Measurements from ENCODE around the gene ISM1.

The ISM1 gene

DNA sequence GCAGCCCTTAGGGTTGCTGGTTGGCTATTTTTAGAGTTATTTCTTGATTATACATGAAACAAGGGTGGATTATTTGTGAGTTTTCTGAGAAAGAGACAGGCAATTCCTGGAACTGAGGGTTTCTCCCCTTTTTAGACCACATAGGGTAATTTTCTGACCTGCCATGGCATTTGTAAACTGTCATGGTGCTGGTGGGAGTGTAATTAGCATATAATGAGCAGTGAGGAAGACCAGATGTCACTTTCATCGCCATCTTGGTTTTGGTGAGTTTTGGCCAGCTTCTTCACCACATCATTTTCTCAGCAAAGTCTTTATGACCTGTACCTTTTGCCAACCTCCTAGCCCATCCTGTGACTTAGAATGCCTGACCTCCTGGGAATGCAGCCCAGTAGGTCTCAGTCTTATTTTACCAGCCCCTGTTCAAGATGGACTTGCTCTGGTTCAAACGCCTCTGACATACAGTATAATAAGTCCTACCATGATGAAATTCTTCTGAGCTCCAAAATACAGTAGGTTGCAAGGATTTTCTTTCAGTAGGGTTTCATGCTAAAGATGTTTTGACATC, 117.1 kb downstream of the ISM1 start:
- Histone ChIP-seq H3K9ac (ENCODE audit: low read depth, low read length) (no peak overlapping the region), H3K4me2 (ENCODE audit: insufficient read depth, low read length) (no peak overlapping the region), H4K20me1 (ENCODE audit: insufficient read depth, low read length) (no peaks in the 10 kb centered on the region), H3K36me3 (ENCODE audit: insufficient read depth, low read length) (no peaks in the 10 kb centered on the region), H2AFZ (ENCODE audit: low read depth, low read length) (no peak overlapping the region), H3K9me3 (ENCODE audit: insufficient read depth, low read length, severe bottlenecking) (no peaks in the 10 kb centered on the region), H3K27me3 (ENCODE audit: insufficient read depth, low read length, poor library complexity) (no peaks in the 10 kb centered on the region), H3K27ac (ENCODE audit: low read length) (no peak overlapping the region), H3K4me1 (ENCODE audit: insufficient read depth, low read length) (peaks cover 25% of the 10 kb centered on the region), H3K79me2 (ENCODE audit: insufficient read depth, low read length) (no peaks in the 10 kb centered on the region), H3K4me3 (ENCODE audit: low read depth in 1 of 2, low read length in 2 of 2) (no peak overlapping the region)
- ATAC-seq (ENCODE audit: insufficient read depth, low read depth) (no peak), DNase-seq (no peak)
- TF ChIP-seq CTCF (IDR thresholded peaks at IDR 0.05; ENCODE audit: borderline replicate concordance, extremely low read depth, low read length, poor library complexity, severe bottlenecking) (no peak), EZH2 (IDR thresholded peaks at IDR 0.05; ENCODE audit: borderline replicate concordance, low read depth, low read length, severe bottlenecking) (no peak)

- no peaks in the 10 kb centered on the region for H3K36me3 ChIP-seq (ENCODE audit: insufficient read depth, low read length)
- no peak for TF ChIP-seq EZH2 (IDR thresholded peaks at IDR 0.05; ENCODE audit: borderline replicate concordance, low read depth, low read length, severe bottlenecking)
- TF ChIP-seq CTCF (IDR thresholded peaks at IDR 0.05; ENCODE audit: borderline replicate concordance, extremely low read depth, low read length, poor library complexity, severe bottlenecking): no peak
- peaks cover 32% of the 10 kb centered on the region for H3K4me1 ChIP-seq (ENCODE audit: insufficient read depth, low read length)
- ATAC-seq (ENCODE audit: insufficient read depth, low read depth): no peak
- no peak overlapping the region for H3K9ac ChIP-seq (ENCODE audit: low read depth, low read length)
- no peaks in the 10 kb centered on the region for H3K9me3 ChIP-seq (ENCODE audit: insufficient read depth, low read length, severe bottlenecking)
- H4K20me1 ChIP-seq (ENCODE audit: insufficient read depth, low read length): no peaks in the 10 kb centered on the region
- H3K27me3 ChIP-seq (ENCODE audit: insufficient read depth, low read length, poor library complexity): no peaks in the 10 kb centered on the region
- no peak overlapping the region for H3K4me3 ChIP-seq (ENCODE audit: low read depth in 1 of 2, low read length in 2 of 2)
- no peaks in the 10 kb centered on the region for H3K79me2 ChIP-seq (ENCODE audit: insufficient read depth, low read length)
- no peak for DNase-seq
- H2AFZ ChIP-seq (ENCODE audit: low read depth, low read length): no peak overlapping the region
- no peak overlapping the region for H3K4me2 ChIP-seq (ENCODE audit: insufficient read depth, low read length)
- H3K27ac ChIP-seq (ENCODE audit: low read length): no peak overlapping the region
These were observed 117.9 kb downstream of the ISM1 start for GRCh38 chr20:13338999-13339411.

DNA sequence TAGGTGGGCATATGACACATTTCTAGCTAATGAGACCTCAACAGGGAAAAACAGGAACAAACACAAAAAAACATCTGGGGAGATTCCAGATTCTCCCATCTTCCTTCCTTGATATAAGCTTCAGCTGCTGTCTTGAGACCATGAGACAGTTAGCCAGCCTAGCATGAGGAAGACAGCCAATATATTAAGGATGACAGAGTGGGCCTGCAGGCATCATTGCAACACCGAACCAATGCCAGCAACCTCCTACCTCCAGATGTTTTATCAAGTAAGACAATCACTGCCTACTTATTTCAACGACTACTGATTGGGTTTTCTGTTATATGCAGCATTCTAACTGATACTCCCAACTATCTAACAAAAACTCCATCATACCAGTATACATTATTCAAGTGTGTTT, 119.0 kb downstream of the ISM1 start:
- Histone ChIP-seq H3K9me3 (ENCODE audit: insufficient read depth, low read length, severe bottlenecking) (no peaks in the 10 kb centered on the region), H3K27ac (ENCODE audit: low read length) (no peak overlapping the region), H3K4me2 (ENCODE audit: insufficient read depth, low read length) (no peak overlapping the region), H3K4me1 (ENCODE audit: insufficient read depth, low read length) (peaks cover 34% of the 10 kb centered on the region), H3K36me3 (ENCODE audit: insufficient read depth, low read length) (no peaks in the 10 kb centered on the region; the same call in 1 of the 2 replicates), H3K27me3 (ENCODE audit: insufficient read depth, low read length, poor library complexity) (no peaks in the 10 kb centered on the region), H3K4me3 (ENCODE audit: low read depth in 1 of 2, low read length in 2 of 2) (no peak overlapping the region), H3K9ac (ENCODE audit: low read depth, low read length) (no peak overlapping the region), H4K20me1 (ENCODE audit: insufficient read depth, low read length) (no peaks in the 10 kb centered on the region), H3K79me2 (ENCODE audit: insufficient read depth, low read length) (no peaks in the 10 kb centered on the region), H2AFZ (ENCODE audit: low read depth, low read length) (no peak overlapping the region)
- no peak for ATAC-seq (ENCODE audit: insufficient read depth, low read depth)
- no peak for TF ChIP-seq CTCF (IDR thresholded peaks at IDR 0.05; ENCODE audit: borderline replicate concordance, extremely low read depth, low read length, poor library complexity, severe bottlenecking)
- TF ChIP-seq EZH2 (IDR thresholded peaks at IDR 0.05; ENCODE audit: borderline replicate concordance, low read depth, low read length, severe bottlenecking): no peak
- no peak for DNase-seq
